H1 (cell line): ENCODE data around the gene FIP1L1.

ENCODE experiments used
- EZH2 ChIP-seq: fragments of 200-600 bp; sonication (generic); IDR thresholded peaks from 2 replicates; pipeline ENCODE4 v1.7.1; 2012; ENCODE audit warnings: low read depth, mild to moderate bottlenecking, moderate library complexity, low read length, inconsistent platforms; ENCODE audit not compliant: severe bottlenecking
- SIRT6 ChIP-seq: IDR thresholded peaks from one replicate; pipeline ENCODE4 v1.7.1; 2012; ENCODE audit warnings: low read length, inconsistent platforms
- SP1 ChIP-seq: IDR thresholded peaks from 2 replicates; pipeline ENCODE4 v1.6.1; 2011; ENCODE audit warnings: low read depth, low read length
- TF ChIP-seq, protein P1 (sequence below): IDR thresholded peaks from 2 replicates; pipeline ENCODE4 v1.6.1; 2012; ENCODE audit warnings: inconsistent platforms
- TF ChIP-seq, protein P2 (sequence below), 3 experiments: IDR thresholded peaks; 1 replicate in 2 of 3; 2 replicates in 1 of 3; pipeline versions ENCODE4 v1.5.1 to v1.6.1; 2011; ENCODE audit warnings: low read length in 3 of 3, mild to moderate bottlenecking in 3 of 3, inconsistent platforms in 2 of 3, low read depth in 1 of 3, moderate library complexity in 1 of 3; ENCODE audit not compliant: insufficient read depth in 1 of 3; ENCODE audit errors: control extremely low read depth in 1 of 3
- TF ChIP-seq, protein P3 (sequence below): IDR thresholded peaks from 2 replicates; pipeline ENCODE4 v1.6.1; 2012; ENCODE audit warnings: low read length, inconsistent platforms

- TF ChIP-seq SP1 (no peak), EZH2 (no peak), SIRT6 (no peak)
- TF ChIP-seq, protein P1, sequence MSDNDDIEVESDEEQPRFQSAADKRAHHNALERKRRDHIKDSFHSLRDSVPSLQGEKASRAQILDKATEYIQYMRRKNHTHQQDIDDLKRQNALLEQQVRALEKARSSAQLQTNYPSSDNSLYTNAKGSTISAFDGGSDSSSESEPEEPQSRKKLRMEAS, result no peak
- TF ChIP-seq, protein P2, sequence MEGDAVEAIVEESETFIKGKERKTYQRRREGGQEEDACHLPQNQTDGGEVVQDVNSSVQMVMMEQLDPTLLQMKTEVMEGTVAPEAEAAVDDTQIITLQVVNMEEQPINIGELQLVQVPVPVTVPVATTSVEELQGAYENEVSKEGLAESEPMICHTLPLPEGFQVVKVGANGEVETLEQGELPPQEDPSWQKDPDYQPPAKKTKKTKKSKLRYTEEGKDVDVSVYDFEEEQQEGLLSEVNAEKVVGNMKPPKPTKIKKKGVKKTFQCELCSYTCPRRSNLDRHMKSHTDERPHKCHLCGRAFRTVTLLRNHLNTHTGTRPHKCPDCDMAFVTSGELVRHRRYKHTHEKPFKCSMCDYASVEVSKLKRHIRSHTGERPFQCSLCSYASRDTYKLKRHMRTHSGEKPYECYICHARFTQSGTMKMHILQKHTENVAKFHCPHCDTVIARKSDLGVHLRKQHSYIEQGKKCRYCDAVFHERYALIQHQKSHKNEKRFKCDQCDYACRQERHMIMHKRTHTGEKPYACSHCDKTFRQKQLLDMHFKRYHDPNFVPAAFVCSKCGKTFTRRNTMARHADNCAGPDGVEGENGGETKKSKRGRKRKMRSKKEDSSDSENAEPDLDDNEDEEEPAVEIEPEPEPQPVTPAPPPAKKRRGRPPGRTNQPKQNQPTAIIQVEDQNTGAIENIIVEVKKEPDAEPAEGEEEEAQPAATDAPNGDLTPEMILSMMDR (IDR thresholded peaks at IDR 0.05; ENCODE audit: control extremely low read depth in 1 of 3, insufficient read depth in 1 of 3, low read depth in 1 of 3, low read length in 3 of 3), result no peak
- TF ChIP-seq, protein P3, sequence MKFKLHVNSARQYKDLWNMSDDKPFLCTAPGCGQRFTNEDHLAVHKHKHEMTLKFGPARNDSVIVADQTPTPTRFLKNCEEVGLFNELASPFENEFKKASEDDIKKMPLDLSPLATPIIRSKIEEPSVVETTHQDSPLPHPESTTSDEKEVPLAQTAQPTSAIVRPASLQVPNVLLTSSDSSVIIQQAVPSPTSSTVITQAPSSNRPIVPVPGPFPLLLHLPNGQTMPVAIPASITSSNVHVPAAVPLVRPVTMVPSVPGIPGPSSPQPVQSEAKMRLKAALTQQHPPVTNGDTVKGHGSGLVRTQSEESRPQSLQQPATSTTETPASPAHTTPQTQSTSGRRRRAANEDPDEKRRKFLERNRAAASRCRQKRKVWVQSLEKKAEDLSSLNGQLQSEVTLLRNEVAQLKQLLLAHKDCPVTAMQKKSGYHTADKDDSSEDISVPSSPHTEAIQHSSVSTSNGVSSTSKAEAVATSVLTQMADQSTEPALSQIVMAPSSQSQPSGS, result no peak
Observed at GRCh38 chr4:53436251-53436650, 58.8 kb downstream of the FIP1L1 start.
